Fibroblast of skin of scalp (primary cell): Measurements from ENCODE around the gene ANKRD40.
"Not testable (repeated sequence)": the region's sequence is repeated elsewhere in the genome, so short reads cannot be mapped to it uniquely, and the experiment has no call there.

Experiments used
- DNase-seq: peaks from one replicate; pipeline ENCODE4 v3.0.0-alpha.2; 2013

The ANKRD40 gene

DNA sequence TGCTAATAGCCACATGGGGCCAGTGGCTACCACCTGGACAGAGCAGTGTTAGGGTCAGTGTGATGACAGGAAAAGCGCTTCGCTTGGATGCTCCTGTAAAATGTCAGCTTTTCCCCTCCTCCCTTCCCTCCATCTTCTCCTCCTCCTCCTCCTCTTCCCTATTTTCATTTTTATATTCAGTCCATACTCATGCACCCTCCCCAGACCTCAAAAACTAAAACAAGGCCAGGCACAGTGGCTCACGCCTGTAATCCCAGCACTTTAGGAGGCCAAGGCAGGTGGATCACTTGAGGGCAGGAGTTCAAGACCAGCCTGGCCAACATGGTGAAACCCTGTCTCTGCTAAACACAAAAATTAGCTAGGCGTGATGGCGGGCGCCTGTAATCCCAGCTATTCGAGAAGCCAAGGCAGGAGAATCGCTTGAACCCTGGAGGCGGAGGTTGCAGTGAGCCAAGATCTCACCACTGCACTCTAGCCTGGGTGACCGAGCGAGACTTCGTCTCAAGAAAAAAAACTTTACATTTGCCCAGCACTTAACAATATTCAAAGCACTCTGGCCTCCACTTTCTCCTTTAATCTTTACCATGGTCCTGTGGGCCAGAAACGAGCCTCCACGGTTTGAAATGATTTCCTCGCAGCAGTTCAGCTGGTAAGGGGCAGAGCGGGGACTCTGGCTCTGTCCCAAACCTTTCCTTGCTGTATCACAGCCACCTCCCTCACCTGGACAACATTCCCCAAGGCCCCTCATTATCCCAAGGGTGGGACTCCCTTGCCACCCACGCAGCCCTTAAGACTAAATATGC lies 21.8 kb downstream of the ANKRD40 start:
- DNase-seq = no peak

DNA sequence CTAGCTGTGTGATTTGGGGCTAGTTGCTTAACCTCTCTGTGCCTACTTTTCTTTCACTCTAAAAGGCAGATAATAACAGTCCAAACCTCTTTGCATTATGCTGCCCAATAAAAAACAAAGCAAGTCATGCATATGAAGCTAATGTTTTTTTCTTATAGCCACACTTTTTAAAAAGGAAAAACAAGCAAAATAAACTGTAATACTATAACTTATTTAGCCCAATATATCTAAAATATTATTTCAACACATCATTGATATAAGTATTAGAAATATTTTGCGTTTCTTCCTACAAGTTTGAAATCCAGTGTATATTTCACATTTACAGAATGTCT lies 22.4 kb downstream of the ANKRD40 start:
- no peak for DNase-seq

DNA sequence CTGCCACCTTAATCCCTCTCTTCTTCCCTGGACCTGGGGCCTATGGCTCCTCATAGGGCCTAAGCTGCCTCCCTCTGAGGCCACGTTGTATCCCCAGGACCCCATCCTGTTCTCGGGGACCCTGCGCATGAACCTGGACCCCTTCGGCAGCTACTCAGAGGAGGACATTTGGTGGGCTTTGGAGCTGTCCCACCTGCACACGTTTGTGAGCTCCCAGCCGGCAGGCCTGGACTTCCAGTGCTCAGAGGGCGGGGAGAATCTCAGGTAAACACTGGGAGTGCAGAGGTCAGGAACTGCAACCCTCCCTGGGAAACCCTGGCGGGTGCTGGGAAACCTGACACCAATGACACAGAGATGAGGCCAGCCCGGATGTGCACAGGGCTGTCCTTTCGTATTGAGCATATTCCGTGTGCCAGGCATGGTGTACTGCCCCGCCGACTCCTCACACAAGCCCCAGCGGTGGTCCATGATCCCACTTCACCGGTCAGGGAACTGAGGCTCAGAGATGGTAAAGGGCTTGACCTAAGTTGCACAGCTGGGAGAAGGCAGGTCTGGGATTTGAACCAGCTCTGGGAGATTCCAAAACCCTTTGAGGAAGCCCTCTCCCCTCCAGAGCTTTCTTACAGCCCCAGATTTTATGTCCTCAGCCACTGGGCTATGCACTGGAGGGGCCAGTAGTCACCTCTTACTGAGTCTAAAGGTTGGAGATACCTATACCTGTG lies 22.9 kb downstream of the ANKRD40 start:
- DNase-seq = no peak

GRCh38 chr17:50684288-50684611 lies 23.5 kb downstream of the ANKRD40 start:
- no peak for DNase-seq

GRCh38 chr17:50683434-50684287 lies 24.1 kb downstream of the ANKRD40 start:
- no peak for DNase-seq

DNA sequence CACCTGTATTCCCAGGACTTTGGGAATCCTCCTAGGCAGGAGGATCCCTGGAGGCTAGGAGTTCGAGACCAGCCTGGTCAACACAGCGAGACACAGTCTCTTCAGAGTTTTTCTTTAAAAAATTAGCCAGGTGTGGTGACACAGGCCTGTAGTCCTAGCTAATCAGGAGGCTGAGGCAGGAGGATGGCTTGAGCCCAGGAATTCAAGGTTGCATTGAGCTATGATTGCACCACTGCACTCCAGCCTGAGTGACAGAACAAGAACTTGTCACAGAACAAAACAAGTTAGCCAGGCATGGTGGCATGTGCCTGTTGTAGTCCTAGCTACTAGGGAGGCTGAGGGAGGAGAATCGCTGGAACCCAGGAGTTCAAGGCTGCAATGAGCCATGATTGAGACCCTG lies 24.8 kb downstream of the ANKRD40 start:
- no peak for DNase-seq

DNA sequence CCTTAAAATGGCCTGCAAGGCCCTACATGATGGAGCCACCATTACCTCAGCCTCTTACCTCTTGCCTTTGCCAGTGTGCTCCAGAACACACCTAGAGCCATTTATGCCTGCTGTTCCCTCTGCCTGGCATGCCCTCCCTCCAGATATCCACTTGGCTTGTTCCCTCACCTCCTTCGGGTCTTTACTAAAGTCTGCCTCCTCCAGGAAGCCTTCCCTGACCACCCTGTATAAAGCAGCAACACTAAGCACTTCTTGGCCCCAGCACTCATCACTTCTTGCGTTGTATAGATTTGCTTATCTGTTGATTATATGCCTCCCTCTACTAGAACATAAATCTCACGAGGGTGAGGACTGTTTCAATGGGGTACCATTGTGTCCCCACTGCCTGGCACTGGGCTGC lies 25.3 kb downstream of the ANKRD40 start:
- DNase-seq = no peak

GRCh38 chr17:50681263-50682200 lies 26.2 kb downstream of the ANKRD40 start:
- peak; percentile 87 for DNase-seq

DNA sequence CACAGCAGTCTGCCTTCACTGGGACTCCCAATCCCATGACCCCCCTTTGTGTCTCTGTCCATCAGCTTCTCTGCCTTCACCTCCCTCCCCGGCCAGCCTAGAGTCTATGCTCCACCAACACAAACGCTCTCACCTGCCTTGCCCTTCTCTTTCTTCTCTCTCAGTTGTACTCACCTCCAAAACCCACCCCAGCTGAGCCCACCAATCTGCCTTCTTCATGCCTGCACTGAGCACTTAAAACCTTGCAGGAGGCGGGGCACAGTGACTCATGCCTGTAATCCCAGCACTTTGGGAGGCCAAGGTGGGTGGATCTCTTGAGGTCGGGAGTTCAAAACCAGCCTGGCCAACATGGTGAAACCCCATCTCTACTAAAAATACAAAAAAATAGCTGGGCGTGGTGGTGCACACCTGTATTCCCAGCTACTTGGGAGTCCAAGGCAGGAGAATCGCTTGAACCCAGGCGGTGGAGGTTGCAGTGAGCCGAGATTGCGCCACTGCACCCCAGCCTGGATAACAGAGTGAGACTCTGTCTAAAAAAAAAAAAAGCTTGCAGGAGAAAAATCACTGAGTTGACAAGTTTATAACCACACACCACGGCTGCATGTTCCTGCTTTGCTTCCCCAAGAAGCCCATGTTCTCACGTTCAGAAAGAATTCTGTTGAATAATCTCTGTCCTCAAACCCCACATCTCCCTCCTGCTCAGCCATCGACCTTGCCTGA lies 27.0 kb downstream of the ANKRD40 start:
- not testable (repeated sequence) for DNase-seq

GRCh38 chr17:50680126-50680525 lies 27.6 kb downstream of the ANKRD40 start:
- DNase-seq = no peak

DNA sequence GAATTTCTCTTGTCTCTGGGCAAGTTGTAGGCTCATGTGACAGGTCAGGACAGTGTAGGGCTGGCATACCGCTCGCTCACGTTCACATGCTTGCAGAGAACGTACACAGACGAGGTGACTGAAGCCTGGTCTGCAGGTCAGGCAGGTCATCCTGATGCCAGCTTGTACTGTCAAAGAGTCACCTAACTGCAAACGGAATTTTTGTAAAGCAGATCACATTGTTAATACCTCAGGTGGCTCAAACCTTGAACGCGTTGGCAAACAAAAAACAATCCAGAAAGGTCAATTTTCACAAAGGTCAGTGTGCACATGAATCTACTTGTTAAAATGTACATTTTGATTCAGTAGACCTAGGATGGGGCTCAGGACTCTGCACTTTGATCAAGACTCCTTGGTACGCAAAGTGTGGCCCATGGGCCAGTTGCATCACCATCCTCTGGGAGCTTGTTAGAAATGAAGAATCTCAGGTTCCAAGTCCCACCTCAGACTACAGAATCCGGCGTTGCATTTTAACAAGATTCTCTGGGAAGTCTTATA lies 28.6 kb downstream of the ANKRD40 start:
- DNase-seq = no peak

DNA sequence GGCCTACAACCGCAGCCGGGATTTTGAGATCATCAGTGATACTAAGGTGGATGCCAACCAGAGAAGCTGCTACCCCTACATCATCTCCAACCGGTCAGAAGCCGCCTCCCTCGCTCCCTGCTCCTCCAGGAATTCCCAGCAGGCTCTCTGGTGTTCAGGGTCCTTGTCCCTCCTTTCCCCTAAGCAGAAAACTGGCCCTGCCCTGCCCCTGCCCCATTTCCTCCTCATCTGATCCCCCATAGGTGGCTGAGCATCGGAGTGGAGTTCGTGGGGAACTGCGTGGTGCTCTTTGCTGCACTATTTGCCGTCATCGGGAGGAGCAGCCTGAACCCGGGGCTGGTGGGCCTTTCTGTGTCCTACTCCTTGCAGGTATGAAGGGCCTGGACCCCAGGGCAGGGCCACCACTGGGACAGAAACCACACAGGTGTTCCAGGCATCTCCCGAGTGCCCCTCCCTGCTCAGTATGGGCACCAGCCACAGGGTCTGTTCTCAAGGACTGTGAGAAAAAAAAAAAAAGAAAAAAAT lies 29.8 kb downstream of the ANKRD40 start:
- DNase-seq = no peak

- no peak for DNase-seq
Observed at GRCh38 chr17:50676065-50676975, 31.4 kb downstream of the ANKRD40 start.

DNA sequence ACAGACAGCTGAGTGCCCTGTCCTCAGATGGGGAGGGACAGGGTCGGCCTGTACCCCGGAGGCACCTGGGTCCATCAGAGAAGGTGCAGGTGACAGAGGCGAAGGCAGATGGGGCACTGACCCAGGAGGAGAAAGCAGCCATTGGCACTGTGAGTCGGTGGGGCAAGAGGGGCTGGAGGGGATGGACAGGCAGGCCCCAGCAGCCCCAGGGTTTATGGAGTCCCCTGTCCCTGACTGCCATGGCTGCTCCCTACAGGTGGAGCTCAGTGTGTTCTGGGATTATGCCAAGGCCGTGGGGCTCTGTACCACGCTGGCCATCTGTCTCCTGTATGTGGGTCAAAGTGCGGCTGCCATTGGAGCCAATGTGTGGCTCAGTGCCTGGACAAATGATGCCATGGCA lies 32.1 kb downstream of the ANKRD40 start:
- DNase-seq = no peak

DNA sequence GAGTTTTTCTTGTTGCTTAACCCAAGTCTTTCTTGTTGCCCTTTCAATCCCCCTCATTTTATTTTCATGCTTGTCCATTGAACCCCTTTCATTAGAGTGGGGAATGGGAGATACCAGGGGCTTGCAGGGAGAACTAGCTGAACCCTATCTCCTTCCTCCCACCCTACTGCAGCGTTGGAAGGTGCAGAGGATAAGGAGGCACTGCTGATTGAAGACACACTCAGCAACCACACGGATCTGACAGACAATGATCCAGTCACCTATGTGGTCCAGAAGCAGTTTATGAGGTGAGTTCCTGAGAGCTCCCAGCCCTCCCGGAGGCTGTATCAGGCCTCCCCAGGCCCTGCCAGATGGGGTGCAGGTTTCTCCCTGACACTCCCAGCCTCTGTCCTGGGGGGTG lies 32.5 kb downstream of the ANKRD40 start:
- no peak for DNase-seq

DNA sequence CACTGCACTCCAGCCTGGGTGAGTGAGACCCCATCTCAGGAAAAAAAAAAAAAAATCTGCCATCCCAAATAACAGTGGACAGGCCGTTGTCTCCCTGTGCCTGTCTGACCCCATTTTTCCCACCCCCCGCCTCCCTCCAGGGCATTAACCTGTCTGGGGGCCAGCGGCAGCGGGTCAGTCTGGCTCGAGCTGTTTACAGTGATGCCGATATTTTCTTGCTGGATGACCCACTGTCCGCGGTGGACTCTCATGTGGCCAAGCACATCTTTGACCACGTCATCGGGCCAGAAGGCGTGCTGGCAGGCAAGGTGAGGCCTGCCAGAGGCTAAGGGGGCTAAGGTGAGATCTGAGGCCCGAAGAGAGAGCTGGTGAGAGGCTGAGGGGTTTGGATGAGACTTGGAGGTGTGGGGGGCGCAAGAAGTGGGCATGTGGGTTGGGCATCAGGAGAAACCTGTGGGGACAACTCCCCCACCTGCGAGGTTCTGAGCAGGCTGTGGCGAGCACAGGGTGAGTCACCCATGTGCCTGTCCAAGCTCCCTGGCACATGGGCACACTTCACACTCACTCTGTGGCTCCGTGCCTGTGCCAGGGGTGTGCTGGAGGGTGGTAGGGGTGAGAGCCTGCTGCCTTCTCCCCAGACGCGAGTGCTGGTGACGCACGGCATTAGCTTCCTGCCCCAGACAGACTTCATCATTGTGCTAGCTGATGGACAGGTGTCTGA lies 34.7 kb downstream of the ANKRD40 start:
- no peak for DNase-seq

- DNase-seq = no peak
Observed at GRCh38 chr17:50672071-50672470, 35.6 kb downstream of the ANKRD40 start.

DNA sequence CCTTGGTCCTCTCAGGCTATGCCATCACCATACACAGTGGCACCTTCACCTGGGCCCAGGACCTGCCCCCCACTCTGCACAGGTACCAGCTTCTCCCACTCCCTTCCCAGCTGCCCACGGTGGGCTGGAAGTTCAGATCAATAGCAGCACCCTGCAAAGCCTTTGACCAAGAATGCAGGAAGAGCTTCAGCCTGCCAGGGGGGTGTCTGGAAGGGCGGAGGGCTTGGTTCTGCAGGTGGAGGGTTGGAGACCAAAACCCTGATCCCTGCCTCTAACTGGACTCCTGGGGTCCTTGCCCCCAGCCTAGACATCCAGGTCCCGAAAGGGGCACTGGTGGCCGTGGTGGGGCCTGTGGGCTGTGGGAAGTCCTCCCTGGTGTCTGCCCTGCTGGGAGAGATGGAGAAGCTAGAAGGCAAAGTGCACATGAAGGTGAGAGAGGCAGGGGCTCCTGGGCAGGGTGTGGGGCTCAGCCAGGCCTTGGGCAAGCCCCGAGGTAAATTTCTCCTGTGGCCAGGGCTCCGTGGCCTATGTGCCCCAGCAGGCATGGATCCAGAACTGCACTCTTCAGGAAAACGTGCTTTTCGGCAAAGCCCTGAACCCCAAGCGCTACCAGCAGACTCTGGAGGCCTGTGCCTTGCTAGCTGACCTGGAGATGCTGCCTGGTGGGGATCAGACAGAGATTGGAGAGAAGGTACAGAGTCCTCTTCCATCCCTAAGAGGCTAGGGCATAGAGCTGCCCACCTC lies 38.7 kb downstream of the ANKRD40 start:
- DNase-seq = no peak
